Astrocyte (in vitro differentiated cells and primary cell): ENCODE measurements around the gene ETV1.

Experiments used
- EZH2 ChIP-seq: IDR thresholded peaks from 2 replicates; pipeline ENCODE4 v1.6.1; 2012; ENCODE audit warnings: mild to moderate bottlenecking, low read length, inconsistent platforms; ENCODE audit not compliant: insufficient read depth
- TF ChIP-seq, protein P1 (sequence below): IDR thresholded peaks from 2 replicates; pipeline ENCODE4 v1.5.1; 2011; ENCODE audit warnings: low read depth, mild to moderate bottlenecking, inconsistent platforms, low read length, moderate library complexity; ENCODE audit not compliant: insufficient read depth

DNA sequence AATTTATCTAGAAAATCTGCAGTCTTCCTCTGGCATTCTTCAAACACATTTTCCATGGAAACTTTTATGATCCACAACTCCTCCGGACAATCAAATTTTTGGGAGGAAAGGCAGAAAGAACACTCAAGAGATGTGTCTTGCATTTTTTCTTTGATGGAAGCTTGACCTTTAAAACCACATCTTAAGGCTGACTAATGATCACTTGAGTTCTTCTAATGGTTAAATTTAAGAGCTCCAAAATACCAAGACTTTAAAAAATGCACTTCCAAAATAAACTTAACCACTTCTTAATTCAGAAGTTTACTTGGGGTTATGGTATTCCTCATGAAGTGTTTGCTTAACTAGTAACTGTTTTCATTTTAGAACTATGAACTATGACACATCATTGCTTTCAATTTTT lies 43.3 kb downstream of the ETV1 start:
- TF ChIP-seq, protein P1, sequence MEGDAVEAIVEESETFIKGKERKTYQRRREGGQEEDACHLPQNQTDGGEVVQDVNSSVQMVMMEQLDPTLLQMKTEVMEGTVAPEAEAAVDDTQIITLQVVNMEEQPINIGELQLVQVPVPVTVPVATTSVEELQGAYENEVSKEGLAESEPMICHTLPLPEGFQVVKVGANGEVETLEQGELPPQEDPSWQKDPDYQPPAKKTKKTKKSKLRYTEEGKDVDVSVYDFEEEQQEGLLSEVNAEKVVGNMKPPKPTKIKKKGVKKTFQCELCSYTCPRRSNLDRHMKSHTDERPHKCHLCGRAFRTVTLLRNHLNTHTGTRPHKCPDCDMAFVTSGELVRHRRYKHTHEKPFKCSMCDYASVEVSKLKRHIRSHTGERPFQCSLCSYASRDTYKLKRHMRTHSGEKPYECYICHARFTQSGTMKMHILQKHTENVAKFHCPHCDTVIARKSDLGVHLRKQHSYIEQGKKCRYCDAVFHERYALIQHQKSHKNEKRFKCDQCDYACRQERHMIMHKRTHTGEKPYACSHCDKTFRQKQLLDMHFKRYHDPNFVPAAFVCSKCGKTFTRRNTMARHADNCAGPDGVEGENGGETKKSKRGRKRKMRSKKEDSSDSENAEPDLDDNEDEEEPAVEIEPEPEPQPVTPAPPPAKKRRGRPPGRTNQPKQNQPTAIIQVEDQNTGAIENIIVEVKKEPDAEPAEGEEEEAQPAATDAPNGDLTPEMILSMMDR: no peak
- no peak for TF ChIP-seq EZH2
